Dedifferentiated amniotic fluid mesenchymal stem cell (primary cell): ENCODE measurements around the gene CCDC158.
"Not testable (repeated sequence)": the region's sequence is repeated elsewhere in the genome, so short reads cannot be mapped to it uniquely, and the experiment has no call there.

Source experiments
- DNase-seq: peaks from one replicate; pipeline ENCODE4 v3.0.0-alpha.2; 2016; ENCODE audit errors: extremely low spot score

CCDC158 gene

GRCh38 chr4:76373919-76374552, 46.9 kb downstream of the CCDC158 start:
- DNase-seq: no peak

DNA sequence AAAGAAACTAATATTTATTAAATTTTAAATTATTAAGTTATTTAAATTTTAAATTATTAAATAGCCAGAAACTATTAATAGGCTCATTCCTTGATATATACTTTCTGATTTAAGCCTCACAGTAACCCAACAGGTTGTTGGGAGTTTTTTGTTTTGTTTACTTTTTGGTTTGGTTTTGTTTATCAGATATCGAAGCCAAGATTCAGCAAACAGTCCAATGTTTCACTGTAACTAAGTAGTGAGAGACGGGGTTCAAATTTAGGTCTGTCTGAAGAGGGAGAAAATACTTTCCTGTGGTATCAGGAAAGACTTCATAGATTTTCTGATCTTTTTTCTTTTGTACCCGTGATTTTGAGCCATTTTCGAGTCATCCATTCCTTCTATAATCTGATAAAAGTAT, 54.2 kb downstream of the CCDC158 start:
- DNase-seq: no peak

- DNase-seq: no peak
Measured at GRCh38 chr4:76365636-76366035, 55.3 kb downstream of the CCDC158 start.

DNA sequence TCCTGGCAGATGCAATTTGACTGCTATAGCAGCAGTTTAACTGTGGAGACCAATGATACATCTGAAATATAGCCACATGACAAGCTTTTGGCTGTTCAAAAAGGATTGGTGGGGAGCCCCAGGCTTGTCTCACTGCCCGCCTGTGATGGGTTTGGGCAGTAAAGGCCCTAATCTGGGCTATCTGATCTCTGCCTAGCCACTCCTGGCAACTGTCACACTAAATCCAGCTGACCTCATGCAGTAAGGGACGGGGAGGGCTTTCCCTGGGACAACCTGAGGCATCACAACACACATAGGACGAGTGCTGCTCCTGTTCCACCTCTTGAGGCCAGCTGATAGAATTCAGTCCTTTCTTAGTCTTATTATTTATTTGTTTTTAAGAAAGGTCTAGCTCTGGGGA, 56.2 kb downstream of the CCDC158 start:
- DNase-seq: no peak

- no peak for DNase-seq
Measured at GRCh38 chr4:76363556-76364290, 57.2 kb downstream of the CCDC158 start.

DNA sequence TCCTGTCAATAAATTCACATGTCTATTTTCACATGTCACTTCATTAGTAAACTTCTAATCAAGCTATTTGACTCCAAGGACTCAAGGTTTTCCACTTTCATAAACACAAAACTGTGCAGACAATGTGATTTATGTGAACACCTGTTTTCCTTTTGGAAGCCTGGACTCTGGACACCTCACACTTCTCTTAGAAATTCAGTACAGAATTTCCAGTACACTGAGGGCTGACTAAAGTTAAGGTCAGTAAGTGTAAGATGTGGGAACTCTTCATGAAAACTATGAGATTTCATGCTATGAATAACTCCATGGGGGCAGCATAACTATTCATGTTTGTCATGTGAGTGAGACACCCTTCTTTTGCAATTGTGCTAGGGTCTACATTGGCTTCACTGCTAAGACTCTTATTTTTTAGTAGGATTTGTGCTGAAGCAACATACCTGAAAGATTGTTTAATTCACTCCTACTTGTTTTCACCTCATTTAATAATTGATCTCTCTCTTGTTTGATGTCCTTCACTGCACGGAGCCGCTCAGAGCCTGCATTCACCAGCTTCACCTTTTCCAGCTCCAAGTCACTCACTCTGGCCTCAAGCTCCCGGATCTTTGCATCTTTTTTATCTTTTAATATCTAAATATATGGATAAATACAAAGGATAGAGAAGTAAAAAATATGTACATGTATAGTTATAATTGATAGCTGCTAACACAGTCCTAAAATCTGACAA, 59.1 kb downstream of the CCDC158 start:
- no peak for DNase-seq

GRCh38 chr4:76359881-76360466, 61.0 kb downstream of the CCDC158 start:
- not testable (repeated sequence) for DNase-seq

DNA sequence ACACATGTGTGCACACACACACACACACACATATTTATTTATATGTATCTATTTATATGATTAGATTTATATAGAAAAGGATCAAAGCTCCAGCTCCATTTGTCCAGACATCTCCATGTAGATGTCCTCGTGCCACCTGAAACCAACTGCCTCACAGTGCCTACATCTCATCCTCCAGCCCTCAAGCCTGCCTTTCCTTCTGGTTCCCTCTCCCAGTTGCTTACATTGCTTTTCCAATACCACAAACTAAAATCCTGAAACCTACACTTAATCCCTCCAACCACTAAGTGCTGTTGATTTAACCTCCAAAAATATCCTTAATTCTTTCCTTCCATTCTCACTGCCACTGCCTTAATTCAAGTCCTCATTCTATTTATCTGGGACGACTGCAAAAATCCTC, 63.0 kb downstream of the CCDC158 start:
- DNase-seq: no peak

GRCh38 chr4:76354517-76355473, 66.1 kb downstream of the CCDC158 start:
- no peak for DNase-seq

DNA sequence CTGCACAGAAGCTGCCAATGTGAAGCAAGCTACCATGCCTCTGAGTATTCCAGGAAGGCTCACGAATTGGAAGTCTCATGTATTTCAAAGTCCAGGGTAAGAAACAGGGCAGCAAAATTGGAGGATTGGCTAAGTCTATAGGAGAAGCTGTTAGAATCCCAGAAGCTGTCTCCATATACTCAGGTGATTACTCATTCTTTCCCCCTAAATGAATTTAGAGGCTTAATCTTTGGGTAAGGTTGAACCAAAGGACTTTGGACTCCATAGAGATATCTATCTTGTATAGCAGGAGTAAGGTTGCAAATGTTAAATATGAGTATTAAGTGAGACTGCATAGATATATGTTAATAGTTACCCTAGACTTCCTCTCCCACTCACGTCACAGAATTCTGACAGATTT, 78.1 kb downstream of the CCDC158 start:
- no peak for DNase-seq

GRCh38 chr4:76342191-76342590, 78.8 kb downstream of the CCDC158 start:
- DNase-seq: no peak

DNA sequence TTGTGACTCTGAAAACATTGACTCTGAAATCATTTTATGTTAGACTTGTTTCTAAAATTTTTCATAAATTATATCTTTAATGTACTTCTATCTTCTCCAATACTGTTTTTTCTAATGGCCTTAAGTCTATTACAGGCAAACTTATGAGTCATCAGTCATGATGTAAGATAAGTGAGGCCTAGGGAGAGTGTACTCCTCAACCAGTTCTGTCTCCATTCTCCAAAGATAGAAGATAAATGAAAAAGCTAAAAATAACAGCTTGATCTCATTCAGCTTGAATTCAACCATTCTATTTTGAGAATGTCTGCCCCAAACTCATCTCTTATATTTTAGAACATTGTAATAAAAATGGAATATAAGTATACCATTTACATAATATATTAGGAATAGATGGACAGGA, 79.9 kb downstream of the CCDC158 start:
- peak; percentile 69 for DNase-seq

GRCh38 chr4:76339364-76339763, 81.6 kb downstream of the CCDC158 start:
- DNase-seq: no peak

DNA sequence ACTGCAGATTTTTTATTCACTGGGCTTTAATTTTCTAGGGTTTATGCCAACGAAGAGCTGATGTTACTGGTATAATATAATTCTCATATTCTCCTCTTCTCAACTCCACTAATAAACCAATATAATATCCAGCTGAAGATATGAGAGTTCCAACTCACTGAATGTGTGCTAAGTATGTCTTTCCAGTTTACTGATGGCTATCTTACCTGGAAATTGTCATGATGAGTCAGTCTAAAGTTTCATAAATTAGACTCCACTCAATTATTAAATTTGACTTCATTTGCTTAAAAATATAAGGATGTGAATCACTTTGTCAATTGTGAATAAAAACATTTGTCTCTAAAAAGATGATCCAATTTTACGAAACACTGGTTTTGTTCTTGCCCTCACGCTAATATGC, 86.1 kb downstream of the CCDC158 start:
- DNase-seq: no peak

DNA sequence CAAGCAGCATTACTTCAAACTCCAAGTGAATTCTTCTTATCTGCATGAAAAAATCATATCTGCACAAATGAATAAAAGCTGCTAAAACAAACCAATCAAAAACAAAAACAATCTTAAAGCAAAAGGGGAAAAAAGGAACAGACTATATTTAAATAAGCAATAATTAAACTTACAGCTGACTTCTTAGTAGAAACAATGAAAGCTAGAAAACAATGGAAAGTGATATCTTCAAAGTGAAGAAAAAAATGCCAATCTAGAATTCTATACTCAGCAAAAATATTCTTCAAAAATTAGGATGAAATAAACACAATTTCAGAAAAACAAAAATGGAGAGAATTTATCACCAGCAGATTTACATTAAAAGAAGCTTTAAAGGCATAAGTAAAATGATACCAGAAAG, 94.4 kb downstream of the CCDC158 start:
- no peak for DNase-seq

DNA sequence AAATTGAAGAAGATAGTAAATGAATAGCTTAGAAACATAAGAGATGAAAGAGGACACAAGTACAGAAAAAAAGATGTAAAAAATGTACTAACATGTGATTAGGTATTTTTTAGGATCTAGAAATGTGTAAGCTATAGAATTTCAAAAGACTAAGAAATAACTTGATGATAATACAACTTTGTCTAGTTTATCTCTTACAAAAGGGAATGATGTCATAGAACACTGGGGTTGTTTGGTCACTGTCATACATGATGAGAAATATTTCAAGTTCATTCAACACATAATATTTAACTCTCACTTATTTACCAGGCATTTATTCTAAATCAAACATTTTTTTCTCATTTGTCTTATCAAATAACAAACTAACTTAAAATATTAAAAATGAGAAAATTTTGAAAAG, 95.9 kb downstream of the CCDC158 start:
- DNase-seq: no peak

GRCh38 chr4:76322236-76322635, 98.7 kb downstream of the CCDC158 start:
- DNase-seq: no peak

DNA sequence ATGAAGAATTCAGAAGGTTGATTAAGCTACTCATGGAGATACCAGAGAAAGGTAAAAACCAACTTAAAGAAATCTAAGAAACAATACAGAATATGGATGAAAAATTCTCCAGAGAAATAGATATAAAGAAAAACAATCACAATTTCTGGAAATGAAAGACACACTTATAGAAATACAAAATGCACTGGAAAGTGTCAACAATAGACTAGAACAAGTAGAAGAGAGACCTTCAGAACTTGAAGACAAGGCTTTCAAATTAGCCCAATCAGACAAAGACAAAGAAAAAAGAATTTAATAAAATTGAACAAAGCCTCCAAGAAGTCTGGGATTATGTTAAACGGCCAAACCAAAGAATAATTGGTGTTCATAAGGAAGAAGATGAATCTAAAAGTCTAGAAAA, 104.8 kb downstream of the CCDC158 start:
- no peak for DNase-seq

DNA sequence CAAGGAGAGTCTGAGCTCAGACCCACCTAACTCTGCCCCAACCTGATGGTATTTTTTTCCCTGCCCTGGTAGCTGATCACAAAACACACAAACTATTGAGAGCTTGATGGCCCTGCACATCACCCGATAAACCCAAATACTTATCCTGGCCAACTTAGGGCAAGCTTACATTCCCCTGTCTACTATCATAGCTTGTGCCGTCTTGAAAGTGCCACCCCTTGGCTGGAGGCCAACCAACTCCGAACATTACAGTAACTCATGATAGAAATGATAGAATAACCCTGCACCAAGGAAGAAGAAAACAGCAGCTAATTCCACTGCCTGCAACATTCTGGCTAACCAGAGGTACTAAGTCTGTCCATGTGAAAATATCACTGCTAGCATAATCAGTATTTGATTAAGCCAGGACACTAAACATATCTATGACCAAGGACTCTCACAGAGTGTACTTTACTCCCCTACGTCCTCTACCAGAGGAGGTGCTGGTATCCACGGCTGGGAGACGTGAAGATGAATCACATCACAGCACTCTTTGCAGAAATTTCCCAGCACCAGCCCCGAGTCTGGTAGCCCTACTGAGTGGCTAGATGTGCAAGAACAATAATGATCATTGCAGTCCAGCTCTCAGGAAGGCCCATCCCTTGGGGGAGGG, 105.5 kb downstream of the CCDC158 start:
- DNase-seq: no peak

- DNase-seq: no peak
Measured at GRCh38 chr4:76313547-76313946, 107.4 kb downstream of the CCDC158 start.

- DNase-seq: no peak
Measured at GRCh38 chr4:76312457-76312856, 108.5 kb downstream of the CCDC158 start.
